ENCODE data around the gene DMAC2.
"Not testable (repeated sequence)": the region's sequence is repeated elsewhere in the genome, so short reads cannot be mapped to it uniquely, and the experiment has no call there.

Gene DMAC2

DNA sequence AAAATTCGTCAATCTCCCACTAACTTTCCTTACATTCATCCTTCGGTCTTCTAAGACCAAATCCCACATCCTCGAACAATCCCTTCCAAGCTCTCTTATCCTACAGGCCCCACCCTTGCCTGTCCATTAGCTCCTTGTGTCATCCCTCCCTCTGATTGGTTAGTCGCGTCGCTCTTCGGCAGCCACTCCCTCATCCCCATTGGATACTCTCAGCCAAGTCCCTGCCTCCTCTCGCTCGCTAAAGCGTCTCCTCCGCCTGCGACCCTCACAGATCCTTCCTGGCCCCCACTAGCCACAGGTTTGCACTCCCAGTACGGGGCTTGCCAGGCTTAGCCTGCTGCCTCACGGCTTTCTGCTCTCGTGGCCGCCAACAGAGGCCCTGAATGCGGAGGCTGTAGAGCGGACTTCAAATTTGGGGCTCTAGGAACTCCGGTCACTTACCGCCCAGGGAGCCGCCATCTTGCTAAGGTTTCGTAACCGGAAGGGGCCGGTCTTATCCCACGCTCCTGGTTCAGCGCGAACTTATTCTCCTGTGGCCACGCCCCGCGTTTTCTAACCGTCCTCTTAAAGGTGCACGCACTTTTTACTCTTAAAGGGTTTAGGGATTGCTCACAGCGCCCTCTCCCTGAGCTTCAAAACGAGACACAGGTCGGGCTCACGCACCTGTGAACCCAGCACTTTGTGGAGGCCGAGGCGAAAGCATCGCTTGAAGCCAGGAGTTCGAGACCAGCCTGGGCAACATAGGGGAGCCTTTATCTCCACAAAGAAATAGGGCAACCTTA, at the start of gene DMAC2:
Gene DMAC2, minus strand, starts transcription at position 472 of the 782 bp plus-strand sequence. Its CDS starts 13 bp downstream, at position 459.
- DNase-seq (ENCODE audit: low read depth) = peak; percentile 95

GRCh38 chr19:41486953-41487352, 47.2 kb upstream of the DMAC2 start:
- DNase-seq (ENCODE audit: low read depth) = not testable (repeated sequence)

GRCh38 chr19:41484822-41485221, 45.1 kb upstream of the DMAC2 start:
- DNase-seq (ENCODE audit: low read depth) = no peak

DNA sequence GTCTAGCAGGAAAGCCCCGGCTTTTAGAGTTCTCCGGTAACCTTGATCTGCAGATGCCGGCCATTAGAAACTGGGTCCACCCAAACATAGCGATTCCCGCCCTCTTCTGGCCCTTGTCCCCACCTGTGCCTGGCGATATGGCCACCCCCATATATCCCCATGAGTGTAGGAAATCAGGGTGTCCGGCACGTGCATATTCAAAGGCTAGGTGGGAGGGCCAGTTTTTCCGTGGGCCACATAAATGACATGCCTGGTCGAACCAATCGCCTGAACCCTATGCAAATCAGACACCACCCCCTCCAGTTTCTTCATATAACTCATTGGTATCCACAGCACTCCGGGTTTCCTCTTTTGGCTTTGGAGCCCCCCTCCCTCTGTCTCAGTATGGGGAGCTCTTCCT, 40.6 kb upstream of the DMAC2 start:
- DNase-seq (ENCODE audit: low read depth) = no peak

DNA sequence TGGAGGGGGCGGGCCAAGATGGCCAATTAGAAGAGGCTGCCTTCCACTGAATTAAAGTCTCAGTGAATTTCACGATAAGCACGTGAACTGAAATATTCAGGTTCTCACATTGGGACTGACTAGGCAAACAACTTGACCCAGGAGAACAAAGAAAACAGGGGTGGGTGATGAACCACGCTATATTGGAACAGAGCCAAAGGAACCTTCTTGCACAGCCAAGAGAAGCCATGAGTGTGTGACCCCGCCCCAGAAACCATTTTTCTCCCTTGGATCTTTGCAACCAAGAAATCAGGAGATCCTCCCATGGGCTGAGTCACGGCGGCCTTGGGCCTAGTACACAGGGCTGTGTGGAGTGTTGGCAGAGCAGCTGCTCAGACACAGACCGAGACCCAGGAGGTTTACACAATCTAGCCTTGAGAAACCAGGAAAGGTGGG, 40.1 kb upstream of the DMAC2 start:
- DNase-seq (ENCODE audit: low read depth) = no peak

DNA sequence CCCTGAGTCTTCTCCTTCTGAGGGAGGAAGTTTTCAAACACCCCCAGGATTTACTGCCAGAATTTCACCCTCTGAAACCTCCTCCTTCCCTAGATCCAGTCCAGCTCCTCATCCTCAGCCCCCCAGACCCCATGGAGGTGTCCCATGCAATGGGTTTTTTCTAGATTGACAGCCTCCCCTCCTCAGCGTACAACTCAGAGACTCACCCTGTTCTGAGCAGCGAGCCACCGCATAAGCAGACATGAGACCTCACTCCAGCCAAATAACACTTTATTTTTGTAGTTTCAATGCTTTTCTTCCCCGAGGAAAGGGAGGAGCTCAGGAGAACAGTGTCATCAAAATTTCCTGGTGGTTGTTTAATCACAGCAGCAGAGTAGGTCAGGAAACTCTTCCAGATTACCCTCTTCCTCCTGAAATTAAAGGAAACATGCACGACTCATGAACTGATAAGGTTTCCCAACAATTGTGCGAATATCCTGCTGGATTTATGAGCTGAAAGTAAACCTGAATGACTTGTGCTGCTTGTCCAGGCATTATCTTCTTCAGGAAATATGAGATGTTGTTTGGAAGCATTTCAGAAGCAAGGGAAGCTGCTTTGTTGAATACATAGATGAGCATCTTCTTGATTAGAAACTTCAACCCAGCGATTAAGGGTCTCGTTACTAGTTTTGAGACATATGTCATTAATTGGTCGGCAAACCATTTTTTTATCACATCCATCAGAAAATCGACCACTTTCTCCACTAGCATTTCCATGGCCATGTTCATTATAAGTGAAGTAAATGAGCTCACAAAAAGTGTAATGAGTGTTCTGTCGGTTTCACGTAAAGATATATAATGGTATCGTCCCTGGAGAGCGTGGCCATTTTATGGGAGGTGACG, 39.4 kb upstream of the DMAC2 start:
- no peak for DNase-seq (ENCODE audit: low read depth)

DNA sequence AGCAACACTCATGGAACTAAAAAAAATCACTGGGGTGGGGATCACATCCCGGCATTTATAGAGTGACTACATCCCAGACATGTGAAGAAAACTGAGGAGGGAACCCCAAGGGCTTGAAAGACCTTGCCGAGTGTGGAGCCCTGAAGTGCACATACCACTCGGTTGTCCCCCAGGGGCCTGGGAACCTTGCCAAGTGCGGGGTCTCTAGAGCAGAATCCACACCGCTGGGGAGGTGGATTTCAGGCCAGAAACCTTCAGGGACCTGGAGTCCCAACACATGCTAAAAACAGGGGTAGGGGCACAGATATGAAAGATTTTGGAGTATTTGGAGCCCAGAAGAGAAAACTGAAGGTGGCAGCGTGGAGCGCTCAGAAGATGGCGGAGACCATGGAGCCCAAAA, 38.5 kb upstream of the DMAC2 start:
- DNase-seq (ENCODE audit: low read depth) = no peak

DNA sequence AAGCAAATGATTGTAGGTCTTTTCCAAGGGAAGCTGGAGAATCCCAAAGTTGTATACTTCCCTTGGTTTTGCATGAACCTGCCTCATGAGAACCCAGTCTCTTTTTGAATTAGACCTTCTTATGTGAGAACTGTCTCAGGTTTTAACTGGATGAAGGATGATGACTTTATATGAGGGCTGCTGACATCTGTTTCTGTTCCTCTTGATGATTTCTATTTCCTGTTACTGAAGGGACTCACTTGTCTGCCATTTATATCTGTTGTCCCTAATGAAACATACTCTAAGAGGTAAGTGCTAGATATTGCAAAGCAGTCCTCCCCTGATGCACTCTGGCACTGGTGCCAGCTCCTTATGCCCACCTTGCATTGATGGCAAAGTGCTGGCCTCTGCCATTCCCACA, 36.9 kb upstream of the DMAC2 start:
- no peak for DNase-seq (ENCODE audit: low read depth)

- DNase-seq (ENCODE audit: low read depth) = not testable (repeated sequence)
Observed at GRCh38 chr19:41463257-41464256, 23.8 kb upstream of the DMAC2 start.

- no peak for DNase-seq (ENCODE audit: low read depth)
Observed at GRCh38 chr19:41462497-41462896, 22.8 kb upstream of the DMAC2 start.

DNA sequence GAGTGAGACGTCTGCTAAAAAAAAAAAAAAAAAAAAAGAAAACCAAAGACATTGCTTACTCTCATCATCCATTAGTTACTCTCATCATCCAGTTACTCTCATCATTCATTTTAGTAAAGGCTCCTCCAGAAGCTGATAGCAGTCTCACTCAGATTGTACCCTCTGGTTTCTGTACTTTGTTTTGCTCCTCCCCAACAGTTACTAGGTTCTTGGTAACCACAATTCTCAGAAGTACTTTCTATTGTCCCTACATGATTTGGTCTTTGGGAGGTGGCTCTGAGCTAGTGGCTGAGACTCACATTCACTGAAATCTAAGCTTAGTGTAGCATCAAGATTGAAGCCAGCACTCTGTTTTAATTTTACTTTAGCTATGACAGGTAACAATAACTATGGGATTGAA, 17.5 kb upstream of the DMAC2 start:
- no peak for DNase-seq (ENCODE audit: low read depth)

GRCh38 chr19:41456342-41456918, 16.7 kb upstream of the DMAC2 start:
- DNase-seq (ENCODE audit: low read depth) = no peak

- DNase-seq (ENCODE audit: low read depth) = no peak
Observed at GRCh38 chr19:41455936-41456335, 16.2 kb upstream of the DMAC2 start.

DNA sequence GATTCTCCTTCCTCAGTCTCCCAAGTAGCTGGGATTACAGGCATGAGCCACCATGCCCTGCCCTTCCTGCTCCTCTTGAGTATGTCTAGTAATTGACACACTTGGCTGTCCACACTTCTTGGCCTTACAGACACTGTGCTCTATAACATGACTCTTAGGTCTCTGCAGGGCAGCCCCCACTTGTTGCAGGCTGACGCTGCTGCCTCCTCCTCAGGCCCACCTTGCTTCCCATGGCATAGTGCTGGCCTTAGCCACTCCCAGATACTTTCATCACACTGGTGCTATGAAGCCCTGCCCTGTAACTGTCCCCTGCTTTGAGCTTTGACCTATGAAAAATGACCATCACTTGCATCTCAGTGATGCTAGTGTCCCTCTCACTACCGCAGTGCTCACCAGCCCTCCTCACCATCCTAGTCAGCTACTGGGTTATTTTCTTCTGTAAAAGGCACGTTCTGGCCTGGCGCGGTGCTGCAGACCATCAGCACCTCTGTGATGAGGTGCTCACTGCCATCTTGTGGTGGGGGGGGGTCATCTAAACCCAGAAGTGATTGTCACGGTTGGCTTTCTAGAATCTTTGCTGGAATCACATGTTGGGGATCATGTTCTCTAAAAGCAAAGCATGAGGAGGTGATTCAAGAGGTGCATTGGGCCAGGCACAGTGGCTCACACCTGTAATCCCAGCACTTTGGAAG, 13.0 kb upstream of the DMAC2 start:
- no peak for DNase-seq (ENCODE audit: low read depth)

DNA sequence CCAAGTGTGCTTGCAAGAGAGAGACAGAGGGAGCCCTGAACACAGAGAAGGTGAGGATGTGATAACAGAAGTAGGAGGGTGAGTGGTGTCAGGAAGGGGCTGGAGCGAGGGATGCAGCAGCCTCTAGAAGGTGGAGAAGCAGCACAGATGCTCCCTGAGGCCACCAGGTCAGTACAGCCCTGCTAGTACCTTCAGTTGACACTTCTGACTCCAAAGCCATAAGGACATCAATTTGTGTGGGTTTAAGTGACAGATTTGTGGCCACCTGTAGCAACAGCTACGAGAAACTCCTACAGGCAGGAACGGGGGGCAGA, 10.1 kb upstream of the DMAC2 start:
- no peak for DNase-seq (ENCODE audit: low read depth)

DNA sequence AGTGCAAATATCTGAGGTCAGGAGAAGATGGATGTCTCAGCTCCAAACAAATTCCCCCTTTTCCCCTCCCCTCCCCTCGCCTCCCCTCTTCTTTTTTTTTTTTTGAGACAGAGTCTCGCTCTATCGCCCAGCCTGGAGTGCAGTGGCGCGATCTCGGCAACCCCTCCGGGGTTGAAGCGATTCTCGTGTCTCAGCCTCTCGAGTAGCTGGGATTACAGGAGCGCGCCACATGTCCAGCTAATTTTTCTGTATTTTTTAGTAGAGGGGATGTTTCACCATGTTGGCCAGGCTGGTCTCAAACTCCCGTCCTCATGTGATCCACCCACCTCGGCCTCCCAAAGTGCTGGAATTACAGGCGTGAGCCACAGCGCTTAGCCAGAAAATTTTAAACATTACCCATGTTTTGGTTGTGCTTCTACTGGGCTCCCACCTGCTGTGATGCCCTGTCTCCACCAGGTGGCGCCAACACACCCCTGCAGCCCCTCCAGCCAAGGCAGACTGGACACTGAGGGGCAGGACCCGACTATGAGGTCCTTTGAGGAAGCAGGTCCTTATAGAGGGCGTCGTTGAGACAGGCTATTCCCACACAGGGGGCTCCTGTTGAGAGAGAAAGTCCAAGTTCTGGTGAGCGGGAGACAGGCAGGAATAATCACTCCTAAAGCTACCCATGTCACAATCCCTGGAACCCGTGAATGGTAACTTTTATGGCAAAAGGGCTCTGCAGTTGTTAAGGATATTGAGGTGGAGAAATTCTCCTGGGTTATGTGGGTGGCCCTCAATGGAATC, 9.6 kb upstream of the DMAC2 start:
- DNase-seq (ENCODE audit: low read depth) = no peak

DNA sequence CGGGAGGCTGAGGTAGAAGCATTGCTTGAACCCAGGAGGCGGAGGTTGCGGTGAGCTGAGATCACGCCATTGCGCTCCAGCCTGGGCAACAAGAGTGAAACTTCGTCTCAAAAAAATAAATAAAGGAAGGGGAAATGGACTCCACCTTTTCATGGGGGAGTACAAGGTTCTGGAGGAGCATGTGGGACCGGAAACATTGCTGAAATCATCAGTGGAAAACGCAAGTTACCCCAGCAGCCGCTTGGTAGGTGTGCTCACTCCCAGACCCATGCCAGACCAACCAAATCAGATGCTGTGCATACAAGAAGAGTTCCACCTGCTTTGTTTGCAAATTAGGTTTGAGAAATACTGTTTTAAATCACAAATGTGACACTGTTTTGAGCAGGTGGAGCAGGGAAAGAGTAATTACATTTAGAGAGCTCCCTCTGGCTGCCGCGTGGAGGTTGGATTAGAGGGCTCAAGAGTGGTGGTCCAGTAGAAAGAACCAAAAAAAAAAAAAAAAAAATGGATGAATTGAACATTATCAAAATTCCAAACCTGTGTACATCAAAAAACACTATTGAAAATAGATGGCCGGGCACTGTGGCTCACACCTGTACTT, 8.1 kb upstream of the DMAC2 start:
- no peak for DNase-seq (ENCODE audit: low read depth)

DNA sequence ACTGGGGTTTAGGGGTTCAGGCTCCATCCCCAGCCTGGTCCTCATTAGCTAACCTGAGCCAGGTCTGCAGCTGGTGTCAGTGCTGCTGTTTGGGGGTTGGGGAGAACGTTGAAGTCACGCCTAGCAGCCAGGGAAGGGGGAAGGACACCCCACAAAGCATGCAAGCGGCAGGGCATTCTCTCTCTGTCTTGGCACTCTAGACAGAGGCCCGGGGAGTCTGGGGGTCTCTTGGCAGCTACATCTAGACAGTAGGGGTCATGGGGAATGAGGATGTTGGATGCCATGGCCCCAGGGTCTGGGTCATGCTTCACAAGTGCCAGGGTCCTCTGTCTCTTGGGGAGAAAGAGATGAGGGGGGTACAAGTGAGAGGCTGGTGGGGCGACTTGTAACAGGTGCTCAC, 5.9 kb upstream of the DMAC2 start:
- no peak for DNase-seq (ENCODE audit: low read depth)

DNA sequence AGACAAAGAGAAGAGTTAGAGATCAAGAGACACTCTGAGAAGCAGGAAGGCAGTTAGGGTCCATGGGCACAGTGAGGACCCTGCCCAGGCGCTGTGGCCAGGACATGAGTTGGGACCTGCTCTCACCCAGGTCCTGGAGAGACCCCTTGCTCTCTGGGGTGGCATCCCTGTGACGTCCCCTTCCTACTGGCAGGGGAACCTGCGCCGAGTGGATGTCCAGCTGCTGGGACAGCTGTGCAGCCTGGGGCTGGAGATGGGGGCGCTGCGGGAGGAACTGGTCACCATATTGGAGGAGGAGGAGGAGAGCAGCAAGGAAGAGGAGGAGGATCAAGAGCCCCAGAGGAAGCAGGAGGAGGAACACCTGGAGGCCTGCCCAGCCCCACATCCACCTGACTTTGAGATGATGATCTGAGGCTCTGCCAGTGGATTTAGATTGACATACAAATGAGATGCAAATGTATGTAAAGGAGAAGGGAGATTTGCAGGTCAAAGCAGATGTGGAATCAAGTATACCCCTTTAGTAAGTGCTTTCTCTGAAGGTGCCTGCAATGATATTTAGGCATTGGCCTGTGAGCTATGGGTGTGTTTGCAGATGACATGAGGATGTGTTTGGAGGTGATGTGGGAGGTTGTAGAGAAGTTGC, 4.2 kb upstream of the DMAC2 start:
- DNase-seq (ENCODE audit: low read depth) = no peak

All from non-pigmented ciliary epithelial cell (primary cell).